SK-N-SH (cell line): Measurements from ENCODE around the gene OGDH.
"Not testable (repeated sequence)": the region's sequence is repeated elsewhere in the genome, so short reads cannot be mapped to it uniquely, and the experiment has no call there.

Experiments used
- EZH2phosphoT487 ChIP-seq: fragments of 200-600 bp; sonication (generic); IDR thresholded peaks from 2 replicates; pipeline ENCODE4 v1.6.1; 2017; ENCODE audit warnings: low read depth, mixed run types, mild to moderate bottlenecking, antibody characterized with exemption, moderate library complexity, borderline replicate concordance
- RCOR1 ChIP-seq: fragments of 150-350 bp; IDR thresholded peaks from 2 replicates; pipeline ENCODE4 v1.6.1; 2017; ENCODE audit warnings: antibody characterized with exemption, low read length
- TF ChIP-seq, protein P1 (sequence below): IDR thresholded peaks from 2 replicates; pipeline ENCODE4 v1.6.1; 2012; ENCODE audit warnings: mild to moderate bottlenecking, low read depth, low read length, moderate library complexity
- TF ChIP-seq, protein P2 (sequence below): fragments of 200-600 bp; sonication (generic); IDR thresholded peaks from 2 replicates; pipeline ENCODE4 v1.6.1; 2017; ENCODE audit warnings: antibody characterized with exemption, mild to moderate bottlenecking, moderate library complexity

DNA sequence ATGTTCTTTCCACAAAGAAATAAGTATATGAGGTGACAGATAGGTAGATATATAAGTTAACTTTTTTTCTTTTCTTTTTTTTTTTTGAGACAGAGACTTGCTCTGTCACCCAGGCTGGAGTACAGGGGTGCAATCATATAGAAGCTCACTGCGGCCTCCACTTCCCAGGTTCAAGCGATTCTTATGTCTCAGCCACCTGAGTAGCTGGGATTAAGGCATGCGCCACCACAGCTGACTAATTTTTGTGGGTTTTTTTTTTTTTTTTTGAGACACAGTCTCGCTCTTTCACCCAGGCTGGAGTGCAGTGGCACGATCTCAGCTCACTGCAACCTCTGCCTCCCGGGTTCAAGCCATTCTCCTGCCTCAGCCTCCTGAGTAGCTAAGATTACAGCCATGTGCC, 126.5 kb downstream of the OGDH start:
- not testable (repeated sequence) for TF ChIP-seq EZH2phosphoT487, RCOR1
- TF ChIP-seq, protein P1, sequence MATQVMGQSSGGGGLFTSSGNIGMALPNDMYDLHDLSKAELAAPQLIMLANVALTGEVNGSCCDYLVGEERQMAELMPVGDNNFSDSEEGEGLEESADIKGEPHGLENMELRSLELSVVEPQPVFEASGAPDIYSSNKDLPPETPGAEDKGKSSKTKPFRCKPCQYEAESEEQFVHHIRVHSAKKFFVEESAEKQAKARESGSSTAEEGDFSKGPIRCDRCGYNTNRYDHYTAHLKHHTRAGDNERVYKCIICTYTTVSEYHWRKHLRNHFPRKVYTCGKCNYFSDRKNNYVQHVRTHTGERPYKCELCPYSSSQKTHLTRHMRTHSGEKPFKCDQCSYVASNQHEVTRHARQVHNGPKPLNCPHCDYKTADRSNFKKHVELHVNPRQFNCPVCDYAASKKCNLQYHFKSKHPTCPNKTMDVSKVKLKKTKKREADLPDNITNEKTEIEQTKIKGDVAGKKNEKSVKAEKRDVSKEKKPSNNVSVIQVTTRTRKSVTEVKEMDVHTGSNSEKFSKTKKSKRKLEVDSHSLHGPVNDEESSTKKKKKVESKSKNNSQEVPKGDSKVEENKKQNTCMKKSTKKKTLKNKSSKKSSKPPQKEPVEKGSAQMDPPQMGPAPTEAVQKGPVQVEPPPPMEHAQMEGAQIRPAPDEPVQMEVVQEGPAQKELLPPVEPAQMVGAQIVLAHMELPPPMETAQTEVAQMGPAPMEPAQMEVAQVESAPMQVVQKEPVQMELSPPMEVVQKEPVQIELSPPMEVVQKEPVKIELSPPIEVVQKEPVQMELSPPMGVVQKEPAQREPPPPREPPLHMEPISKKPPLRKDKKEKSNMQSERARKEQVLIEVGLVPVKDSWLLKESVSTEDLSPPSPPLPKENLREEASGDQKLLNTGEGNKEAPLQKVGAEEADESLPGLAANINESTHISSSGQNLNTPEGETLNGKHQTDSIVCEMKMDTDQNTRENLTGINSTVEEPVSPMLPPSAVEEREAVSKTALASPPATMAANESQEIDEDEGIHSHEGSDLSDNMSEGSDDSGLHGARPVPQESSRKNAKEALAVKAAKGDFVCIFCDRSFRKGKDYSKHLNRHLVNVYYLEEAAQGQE = not testable (repeated sequence)
- TF ChIP-seq, protein P2, sequence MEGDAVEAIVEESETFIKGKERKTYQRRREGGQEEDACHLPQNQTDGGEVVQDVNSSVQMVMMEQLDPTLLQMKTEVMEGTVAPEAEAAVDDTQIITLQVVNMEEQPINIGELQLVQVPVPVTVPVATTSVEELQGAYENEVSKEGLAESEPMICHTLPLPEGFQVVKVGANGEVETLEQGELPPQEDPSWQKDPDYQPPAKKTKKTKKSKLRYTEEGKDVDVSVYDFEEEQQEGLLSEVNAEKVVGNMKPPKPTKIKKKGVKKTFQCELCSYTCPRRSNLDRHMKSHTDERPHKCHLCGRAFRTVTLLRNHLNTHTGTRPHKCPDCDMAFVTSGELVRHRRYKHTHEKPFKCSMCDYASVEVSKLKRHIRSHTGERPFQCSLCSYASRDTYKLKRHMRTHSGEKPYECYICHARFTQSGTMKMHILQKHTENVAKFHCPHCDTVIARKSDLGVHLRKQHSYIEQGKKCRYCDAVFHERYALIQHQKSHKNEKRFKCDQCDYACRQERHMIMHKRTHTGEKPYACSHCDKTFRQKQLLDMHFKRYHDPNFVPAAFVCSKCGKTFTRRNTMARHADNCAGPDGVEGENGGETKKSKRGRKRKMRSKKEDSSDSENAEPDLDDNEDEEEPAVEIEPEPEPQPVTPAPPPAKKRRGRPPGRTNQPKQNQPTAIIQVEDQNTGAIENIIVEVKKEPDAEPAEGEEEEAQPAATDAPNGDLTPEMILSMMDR = not testable (repeated sequence)
